GM18951 (cell line): ENCODE results near the gene SYTL1.
"Not testable (repeated sequence)": the region's sequence is repeated elsewhere in the genome, so short reads cannot be mapped to it uniquely, and the experiment has no call there.

Experiments used
- POLR2A ChIP-seq: IDR thresholded peaks from 4 replicates; pipeline ENCODE4 v1.6.1; 2011; ENCODE audit warnings: mild to moderate bottlenecking; ENCODE audit not compliant: insufficient read length, insufficient read depth; ENCODE audit errors: extremely low read depth
- in situ Hi-C: fragments of 300-500 bp; cut with MboI; formaldehyde crosslinking; loops from one replicate; pipeline ENCODE4 v1.12.0; 2022; ENCODE audit warnings: low sequenced_read_pairs, mixed read lengths, inconsistent platforms; ENCODE audit not compliant: unreplicated experiment

SYTL1 gene

DNA sequence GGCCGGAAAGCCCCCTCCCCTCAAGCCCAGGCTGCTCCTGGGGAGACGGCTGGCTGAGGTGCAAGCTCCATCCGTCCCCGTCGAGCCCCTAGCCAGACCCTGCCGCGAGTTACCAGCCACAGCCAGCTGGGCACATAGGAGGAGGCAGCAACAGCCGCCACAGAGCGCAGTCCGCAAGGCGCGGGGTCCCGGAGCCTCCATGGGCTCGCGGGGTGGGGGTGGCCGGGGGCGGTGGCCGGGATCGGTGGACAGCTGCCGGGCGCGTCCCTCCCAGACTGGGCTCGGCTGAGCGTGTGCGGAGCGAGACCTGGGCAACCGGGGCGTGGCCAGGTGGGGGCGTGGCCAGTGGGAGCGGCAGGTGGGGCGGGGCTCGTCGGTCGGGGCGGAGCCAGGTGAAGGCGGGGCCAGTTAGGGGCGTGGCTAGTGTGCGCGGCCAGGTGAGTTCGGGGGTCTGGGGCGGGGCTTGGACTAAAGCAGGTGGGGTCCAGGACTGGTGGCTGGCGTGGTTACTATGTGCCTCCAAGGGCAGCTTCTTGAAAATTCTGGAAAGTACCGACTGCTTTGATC is 41.3 kb downstream of the SYTL1 start, which contains the start of gene CD164L2:
TSS of gene CD164L2 (minus strand) at position 295 of the 567 bp plus-strand sequence. CDS start at position 201, 94 bp downstream.
- no peak for TF ChIP-seq POLR2A
- in situ Hi-C loops, result no loop called here

DNA sequence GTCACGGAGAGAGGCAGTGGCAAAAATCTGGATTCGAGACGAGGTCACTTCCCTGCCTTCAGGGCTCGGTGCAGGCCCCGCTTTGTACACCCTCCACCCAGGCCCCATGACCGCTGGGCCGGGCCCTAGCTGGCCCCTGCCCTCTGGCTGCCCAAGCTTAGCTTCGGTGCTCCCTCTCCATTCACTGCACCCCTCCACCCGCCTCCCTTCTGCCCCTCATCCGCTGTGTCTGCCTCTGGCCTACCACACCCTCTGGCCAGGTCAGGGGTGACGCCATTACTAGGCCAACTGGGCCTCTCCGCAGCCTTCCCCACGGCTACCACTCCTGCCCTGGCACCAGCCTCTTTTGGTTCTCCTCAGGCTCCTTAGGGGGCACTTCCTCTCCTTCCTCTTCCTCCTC is 41.8 kb downstream of the SYTL1 start:
- no peak for TF ChIP-seq POLR2A
- in situ Hi-C loops, result no loop called here

GRCh38 chr1:27384797-27385196 is 43.0 kb downstream of the SYTL1 start:
- in situ Hi-C loops, result not testable (repeated sequence)

DNA sequence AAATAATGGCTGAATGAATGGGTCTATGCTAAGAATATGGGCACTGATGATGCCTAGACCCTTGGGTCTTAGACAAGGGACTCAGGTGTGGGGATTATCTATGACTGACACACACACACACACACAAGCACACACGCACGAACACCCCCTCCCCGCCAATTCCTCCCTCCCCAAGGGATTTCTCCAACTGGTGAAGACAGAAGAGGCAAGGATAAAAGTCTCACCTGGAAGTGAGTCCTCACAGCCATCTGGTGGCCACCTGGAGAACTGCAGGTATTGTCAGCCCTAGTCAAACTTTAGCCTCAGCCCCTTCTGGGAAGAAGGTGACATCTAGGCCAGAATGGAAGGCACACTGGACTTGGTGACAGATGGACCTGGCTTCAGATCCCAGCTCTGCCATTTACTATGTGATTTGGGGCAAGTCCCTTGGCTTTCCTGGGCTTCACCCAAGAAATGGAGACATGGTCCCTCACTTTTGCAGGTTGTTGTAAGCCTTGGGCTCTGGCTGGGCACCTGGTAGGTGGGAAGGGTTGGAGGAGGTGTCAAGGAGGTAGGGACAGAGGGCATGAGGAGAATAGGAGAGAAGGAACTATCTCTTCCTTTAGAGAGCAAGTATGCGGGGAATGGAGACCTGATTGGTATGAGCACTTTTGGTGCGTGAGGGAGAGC is 46.6 kb downstream of the SYTL1 start:
- in situ Hi-C loops, result no loop called here
- no peak for TF ChIP-seq POLR2A

DNA sequence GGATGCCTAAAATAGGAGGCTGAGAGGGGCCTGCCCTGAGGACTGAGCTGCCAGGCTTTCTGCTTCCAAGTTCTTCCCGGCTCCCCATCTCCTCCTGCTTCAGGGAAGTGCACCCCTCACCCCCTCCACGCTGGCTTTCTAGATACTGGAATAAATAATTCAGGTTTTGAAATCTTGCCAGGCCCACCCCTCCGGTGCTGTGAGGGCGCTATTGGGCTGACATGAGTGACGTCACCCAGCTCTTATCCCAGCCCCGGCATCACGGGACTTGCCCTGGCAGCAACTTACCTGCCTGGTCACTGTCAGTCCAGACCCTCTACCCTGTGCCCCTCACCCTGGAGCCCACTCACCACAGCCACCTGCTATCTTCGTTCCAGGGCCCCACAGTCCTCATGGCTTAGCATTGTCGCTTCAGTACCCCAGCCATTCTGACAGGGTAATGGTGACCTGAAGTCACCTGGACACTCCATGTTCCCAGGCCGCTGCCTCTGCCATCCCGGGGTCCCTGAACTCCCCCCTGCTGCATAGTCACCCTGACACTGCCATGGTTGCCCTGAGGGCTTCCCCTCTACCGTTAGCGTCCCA is 49.8 kb downstream of the SYTL1 start:
- in situ Hi-C loops, result loop anchor here (5.0 kb wide), 1 partner anchor 89 kb away; no protein-coding TSS in a partner anchor
- no peak for TF ChIP-seq POLR2A

DNA sequence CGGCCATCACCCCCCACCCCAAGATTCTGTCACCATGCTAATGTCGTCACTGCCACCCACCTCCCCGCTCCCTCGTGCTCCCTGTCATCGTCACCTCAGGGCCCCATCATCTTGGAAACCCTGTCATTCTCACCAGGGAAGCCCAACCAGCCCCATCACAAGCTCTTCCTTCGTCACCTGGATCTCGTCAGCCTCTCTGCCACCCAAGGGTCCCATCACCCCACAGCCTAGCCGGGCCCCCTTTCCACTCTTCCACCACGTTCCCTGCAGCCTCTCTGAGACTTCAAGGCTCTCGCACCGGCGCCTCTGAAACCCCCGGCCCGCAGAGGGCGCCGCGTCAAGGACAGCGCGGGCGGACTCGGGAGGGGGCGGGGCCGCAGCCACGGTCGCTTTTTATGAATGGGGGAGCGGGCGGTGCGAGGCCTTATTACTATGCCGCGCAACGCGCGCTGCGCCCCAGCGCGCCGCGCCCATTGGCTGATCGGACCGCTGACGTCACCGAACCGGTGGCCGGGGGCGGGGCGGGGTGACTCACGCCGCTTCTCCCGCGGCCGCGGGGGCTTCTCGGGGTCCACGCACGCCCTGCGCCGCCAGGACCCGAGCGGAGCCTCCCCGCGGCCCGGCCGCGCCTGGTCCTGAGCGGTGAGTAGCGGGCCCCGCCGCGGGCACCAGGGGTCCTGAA is 50.4 kb downstream of the SYTL1 start, which contains the start of gene GPR3:
TSS of gene GPR3 (plus strand) at position 527 of the 682 bp plus-strand sequence. CDS start 1,177 bp downstream, outside the sequence.
- in situ Hi-C loops, result loop anchor here (5.0 kb wide), 1 partner anchor 90 kb away; no protein-coding TSS in a partner anchor
- peak; percentile 25 for TF ChIP-seq POLR2A

- in situ Hi-C loops, result loop anchor here (5.0 kb wide), 1 partner anchor 91 kb away; no protein-coding TSS in a partner anchor
- no peak for TF ChIP-seq POLR2A
Observed at GRCh38 chr1:27392778-27393635, 51.2 kb downstream of the SYTL1 start.

DNA sequence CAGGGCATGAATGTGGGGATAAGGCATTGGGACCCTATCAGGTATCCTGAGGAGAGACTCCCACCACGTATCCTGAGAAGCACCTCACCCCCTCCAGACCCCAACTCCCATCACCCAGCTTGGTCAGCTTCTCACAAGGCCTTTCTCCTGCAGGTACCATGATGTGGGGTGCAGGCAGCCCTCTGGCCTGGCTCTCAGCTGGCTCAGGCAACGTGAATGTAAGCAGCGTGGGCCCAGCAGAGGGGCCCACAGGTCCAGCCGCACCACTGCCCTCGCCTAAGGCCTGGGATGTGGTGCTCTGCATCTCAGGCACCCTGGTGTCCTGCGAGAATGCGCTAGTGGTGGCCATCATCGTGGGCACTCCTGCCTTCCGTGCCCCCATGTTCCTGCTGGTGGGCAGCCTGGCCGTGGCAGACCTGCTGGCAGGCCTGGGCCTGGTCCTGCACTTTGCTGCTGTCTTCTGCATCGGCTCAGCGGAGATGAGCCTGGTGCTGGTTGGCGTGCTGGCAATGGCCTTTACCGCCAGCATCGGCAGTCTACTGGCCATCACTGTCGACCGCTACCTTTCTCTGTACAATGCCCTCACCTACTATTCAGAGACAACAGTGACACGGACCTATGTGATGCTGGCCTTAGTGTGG is 51.9 kb downstream of the SYTL1 start:
- TF ChIP-seq POLR2A, result no peak
- in situ Hi-C loops, result loop anchor here (5.0 kb wide), 1 partner anchor 91 kb away; no protein-coding TSS in a partner anchor

- no peak for TF ChIP-seq POLR2A
- in situ Hi-C loops, result loop anchor here (5.0 kb wide), 1 partner anchor 92 kb away; no protein-coding TSS in a partner anchor
Observed at GRCh38 chr1:27394282-27394658, 52.4 kb downstream of the SYTL1 start.

GRCh38 chr1:27394925-27395324 is 53.1 kb downstream of the SYTL1 start:
- in situ Hi-C loops, result loop anchor here (5.0 kb wide), 2 partner anchors 93 to 212 kb away; no protein-coding TSS in a partner anchor

GRCh38 chr1:27395441-27396195 is 53.8 kb downstream of the SYTL1 start:
- in situ Hi-C loops, result loop anchor here (5.0 kb wide), 1 partner anchor 212 kb away; no protein-coding TSS in a partner anchor
- no peak for TF ChIP-seq POLR2A

More at GRCh38 chr1:27394925-27395324, 53.1 kb downstream of the SYTL1 start:
- TF ChIP-seq POLR2A, result no peak
